Left lung (tissue), 10 donors: ENCODE data around the gene GFRAL. TPM values are rescaled to one million over a fixed set of nuclear protein-coding genes. Genes with fewer than 3 reads are reported as not detected.
A peak's percentile ranks its signal among the peaks of the same experiment; 100 is the strongest.

ENCODE experiments used
- ATAC-seq: fragments of 200-7000 bp; cut with Tn5 transposase; one replicate; pipeline ENCODE4 v1.9.1; 2020; ENCODE audit warnings: moderate library complexity
- DNase-seq, 4 donors: peaks; one replicate each; pipeline ENCODE4 v3.0.0-alpha.2; 2013 to 2020
- H3K27ac ChIP-seq, 2 donors: fragments of 200-600 bp; sonication (generic) in 1 of 2; one replicate each; pipeline versions ENCODE4 v1.5.0 to v1.8.0; 2020 to 2021
- H3K27me3 ChIP-seq, 2 donors: fragments of 200-600 bp; sonication (generic) in 1 of 2; one replicate each; pipeline versions ENCODE4 v1.5.0 to v1.8.0; 2020 to 2021
- H3K36me3 ChIP-seq, 2 donors: fragments of 200-600 bp; sonication (generic) in 1 of 2; one replicate each; pipeline versions ENCODE4 v1.5.0 to v1.8.0; 2020 to 2021
- H3K4me1 ChIP-seq, 2 donors: fragments of 200-600 bp; one replicate each; pipeline ENCODE4 v1.8.0; 2021
- H3K4me3 ChIP-seq, 2 donors: fragments of 200-600 bp; sonication (generic) in 1 of 2; one replicate each; pipeline versions ENCODE4 v1.5.0 to v1.8.0; 2020 to 2021; ENCODE audit warnings: mild to moderate bottlenecking in 1 of 2
- H3K9me3 ChIP-seq, 2 donors: fragments of 200-600 bp; sonication (generic) in 1 of 2; one replicate each; pipeline versions ENCODE4 v1.5.0 to v1.8.0; 2020 to 2021
- CTCF ChIP-seq, 2 donors: fragments of 200-600 bp; sonication (generic) in 1 of 2; IDR thresholded peaks; one replicate each; pipeline versions ENCODE4 v1.5.0 to v1.8.0; 2021; ENCODE audit warnings: antibody characterized with exemption in 2 of 2
- intact Hi-C, 2 donors: fragments of 100-400 bp; cut with DNase I; formaldehyde crosslinking; loops; one replicate each; pipeline versions ENCODE4 v1.11.2 to v1.14.2; 2022
- polyA plus RNA-seq, 6 donors: library from polyadenylated mRNA; unstranded; fragments of 120-200 nt; gene quantifications; one replicate each; pipeline ENCODE4 v1.2.1, GENCODE V29; 2013; ENCODE audit not compliant: insufficient read length in 6 of 6
- total RNA-seq, 2 donors: library from RNA; stranded (reverse); fragmentation: NEBNext Ultra II Directional; extraction: Animal tissue kit (Norgen Biotek cat#: 25700); gene quantifications; one replicate each; pipeline ENCODE4 v1.2.1, GENCODE V29; 2021
- donor health status: DM: no; HTN: yes; CAD: no.
- donor health status: DM: no; HTN: no; CAD: no.

Gene GFRAL
- total and polyA plus RNA-seq, 8 donors: 0.07 to 0.13 TPM; not detected in 6

GRCh38 chr6:55443238-55444134 is 116.2 kb downstream of the GFRAL start:
- no peak for TF ChIP-seq CTCF (IDR thresholded peaks at IDR 0.05)
- Histone ChIP-seq H3K4me3 (no peak overlapping the region), H3K4me1 (no peaks in the 10 kb centered on the region), H3K36me3 (no peaks in the 10 kb centered on the region), H3K9me3 (no peaks in the 10 kb centered on the region), H3K27ac (no peak overlapping the region), H3K27me3 (no peaks in the 10 kb centered on the region)
- ATAC-seq: no peak
- intact Hi-C loops: no loop called here
- DNase-seq: no peak

GRCh38 chr6:55445648-55446204 is 118.5 kb downstream of the GFRAL start:
- intact Hi-C loops: no loop called here
- DNase-seq: peak in 2 of 4 donors; percentile 60 to 64
- Histone ChIP-seq H3K27ac (no peak overlapping the region), H3K4me3 (no peak overlapping the region), H3K4me1 (no peaks in the 10 kb centered on the region), H3K27me3 (no peaks in the 10 kb centered on the region), H3K9me3 (no peaks in the 10 kb centered on the region), H3K36me3 (no peaks in the 10 kb centered on the region)
- ATAC-seq: peak; percentile 53
- peak in 1 of 2 donors; percentile 37 for TF ChIP-seq CTCF (IDR thresholded peaks at IDR 0.05)

GRCh38 chr6:55447891-55448290 is 120.6 kb downstream of the GFRAL start:
- no peaks in the 10 kb centered on the region for H3K9me3 ChIP-seq
- no peak overlapping the region for H3K27ac ChIP-seq
- DNase-seq (peak in 1 of 4 donors; percentile 16), ATAC-seq (no peak)
- no peaks in the 10 kb centered on the region for H3K4me1 ChIP-seq
- no peaks in the 10 kb centered on the region for H3K36me3 ChIP-seq
- intact Hi-C loops: no loop called here
- H3K27me3 ChIP-seq: no peaks in the 10 kb centered on the region
- TF ChIP-seq CTCF (IDR thresholded peaks at IDR 0.05): no peak
- H3K4me3 ChIP-seq: no peak overlapping the region

- DNase-seq (no peak), ATAC-seq (no peak)
- Histone ChIP-seq H3K27me3 (no peaks in the 10 kb centered on the region), H3K4me3 (no peak overlapping the region), H3K36me3 (no peaks in the 10 kb centered on the region), H3K4me1 (no peaks in the 10 kb centered on the region), H3K27ac (no peak overlapping the region), H3K9me3 (no peaks in the 10 kb centered on the region)
- no peak for TF ChIP-seq CTCF (IDR thresholded peaks at IDR 0.05)
- intact Hi-C loops: no loop called here
Measured at GRCh38 chr6:55448451-55448850, 121.2 kb downstream of the GFRAL start.

GRCh38 chr6:55449225-55449624 is 122.0 kb downstream of the GFRAL start:
- Histone ChIP-seq H3K27ac (no peak overlapping the region), H3K36me3 (no peaks in the 10 kb centered on the region), H3K4me1 (no peaks in the 10 kb centered on the region), H3K4me3 (no peak overlapping the region), H3K9me3 (no peaks in the 10 kb centered on the region), H3K27me3 (no peaks in the 10 kb centered on the region)
- no peak for TF ChIP-seq CTCF (IDR thresholded peaks at IDR 0.05)
- intact Hi-C loops: no loop called here
- no peak for ATAC-seq
- DNase-seq: peak in 1 of 4 donors; percentile 48
